ENCODE results near the gene BBS7. TPM values are rescaled to one million over a fixed set of nuclear protein-coding genes. Genes with fewer than 3 reads are reported as not detected.

The BBS7 gene
- polyA plus RNA-seq, 1 of the 3 experiments (the other 2 are of a cell fraction), result 24.3 TPM

DNA sequence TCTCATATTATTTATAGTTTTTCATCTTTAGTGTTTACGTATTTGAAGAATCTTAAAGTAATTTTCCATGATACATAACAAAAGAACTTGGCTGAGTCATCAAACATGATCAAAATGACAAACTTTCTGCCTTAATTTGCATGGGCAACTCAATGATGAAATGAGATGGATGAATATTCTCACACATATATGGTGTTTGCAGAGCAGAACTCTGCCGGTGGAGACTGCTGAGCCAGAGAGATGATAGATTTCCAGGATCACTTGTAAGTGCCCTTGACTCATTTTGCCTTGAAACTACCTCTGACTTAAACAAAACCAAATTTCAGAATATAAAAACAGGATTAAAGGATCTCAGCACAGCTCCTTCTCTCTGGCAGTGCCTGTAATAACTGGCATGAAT lies 43.4 kb upstream of the BBS7 start:
- TF ChIP-seq FOSL2 (IDR thresholded peaks at IDR 0.05; ENCODE audit: borderline replicate concordance, low read depth) (no peak), NFIC (IDR thresholded peaks at IDR 0.05; ENCODE audit: borderline replicate concordance) (no peak), JUND (IDR thresholded peaks at IDR 0.05) (no peak)
- no peak overlapping the region for H2AFZ ChIP-seq (ENCODE audit: low read depth)
- H3K36me3 ChIP-seq (replicated peaks in 1 of 2; ENCODE audit: control insufficient read depth in 1 of 2, insufficient read depth in 2 of 2, low read length in 1 of 2), result no peaks in the 10 kb centered on the region
- ChIA-PET CTCF (no interaction called here), POLR2A (no interaction called here)
- H3K27ac ChIP-seq (ENCODE audit: low read depth in 2 of 2, low read length in 1 of 2), result no peak overlapping the region
- H3F3A ChIP-seq (replicated peaks; ENCODE audit: insufficient read depth), result no peaks in the 10 kb centered on the region
- no peaks in the 10 kb centered on the region for H3K9me2 ChIP-seq
- H3K4me1 ChIP-seq (ENCODE audit: control insufficient read depth in 1 of 2, insufficient read depth in 2 of 2, low read depth in 1 of 2, low read length in 1 of 2), result no peaks in the 10 kb centered on the region
- H3K79me2 ChIP-seq (ENCODE audit: insufficient read depth), result no peaks in the 10 kb centered on the region
- H4K20me1 ChIP-seq (ENCODE audit: insufficient read depth), result no peaks in the 10 kb centered on the region
- WGBS (ENCODE audit: low lambda C conversion rate), result 45% methylated on average over 2 of the region's 2 CpGs
- no peaks in the 10 kb centered on the region for H3K9me3 ChIP-seq
- no peak overlapping the region for H3K9ac ChIP-seq
- no peak for DNase-seq
- H3K4me2 ChIP-seq, result no peak overlapping the region
- H3K4me3 ChIP-seq (ENCODE audit: low read depth in 2 of 2, low read length in 1 of 2), result no peak overlapping the region
- no peaks in the 10 kb centered on the region; the same call in 1 of the 2 replicates for H3K27me3 ChIP-seq (ENCODE audit: insufficient read depth)

- Histone ChIP-seq H3K79me2 (ENCODE audit: insufficient read depth) (no peaks in the 10 kb centered on the region), H3K9ac (no peak overlapping the region), H2AFZ (ENCODE audit: low read depth) (no peak overlapping the region), H3K9me3 (no peaks in the 10 kb centered on the region), H3K27ac (ENCODE audit: low read depth in 2 of 2, low read length in 1 of 2) (no peak overlapping the region), H3K4me2 (no peak overlapping the region), H3K27me3 (ENCODE audit: insufficient read depth) (peaks cover 11% of the 10 kb centered on the region; the same call in 1 of the 2 replicates), H4K20me1 (ENCODE audit: insufficient read depth) (no peaks in the 10 kb centered on the region), H3K4me3 (ENCODE audit: low read depth in 2 of 2, low read length in 1 of 2) (no peak overlapping the region), H3F3A (replicated peaks; ENCODE audit: insufficient read depth) (no peaks in the 10 kb centered on the region), H3K36me3 (replicated peaks in 1 of 2; ENCODE audit: control insufficient read depth in 1 of 2, insufficient read depth in 2 of 2, low read length in 1 of 2) (no peaks in the 10 kb centered on the region), H3K9me2 (no peaks in the 10 kb centered on the region), H3K4me1 (ENCODE audit: control insufficient read depth in 1 of 2, insufficient read depth in 2 of 2, low read depth in 1 of 2, low read length in 1 of 2) (no peaks in the 10 kb centered on the region)
- DNase-seq, result no peak
- 20% methylated on average over 1 of the region's 1 CpG for WGBS (ENCODE audit: low lambda C conversion rate)
- ChIA-PET CTCF (no interaction called here), POLR2A (no interaction called here)
- TF ChIP-seq TCF12 (IDR thresholded peaks at IDR 0.05) (no peak), RFX5 (IDR thresholded peaks at IDR 0.05; ENCODE audit: low read length) (no peak), REST (IDR thresholded peaks at IDR 0.05; ENCODE audit: low read depth, low read length) (no peak), EZH2phosphoT487 (IDR thresholded peaks at IDR 0.05; ENCODE audit: borderline replicate concordance, low read depth) (no peak)
- TF ChIP-seq, protein P1, sequence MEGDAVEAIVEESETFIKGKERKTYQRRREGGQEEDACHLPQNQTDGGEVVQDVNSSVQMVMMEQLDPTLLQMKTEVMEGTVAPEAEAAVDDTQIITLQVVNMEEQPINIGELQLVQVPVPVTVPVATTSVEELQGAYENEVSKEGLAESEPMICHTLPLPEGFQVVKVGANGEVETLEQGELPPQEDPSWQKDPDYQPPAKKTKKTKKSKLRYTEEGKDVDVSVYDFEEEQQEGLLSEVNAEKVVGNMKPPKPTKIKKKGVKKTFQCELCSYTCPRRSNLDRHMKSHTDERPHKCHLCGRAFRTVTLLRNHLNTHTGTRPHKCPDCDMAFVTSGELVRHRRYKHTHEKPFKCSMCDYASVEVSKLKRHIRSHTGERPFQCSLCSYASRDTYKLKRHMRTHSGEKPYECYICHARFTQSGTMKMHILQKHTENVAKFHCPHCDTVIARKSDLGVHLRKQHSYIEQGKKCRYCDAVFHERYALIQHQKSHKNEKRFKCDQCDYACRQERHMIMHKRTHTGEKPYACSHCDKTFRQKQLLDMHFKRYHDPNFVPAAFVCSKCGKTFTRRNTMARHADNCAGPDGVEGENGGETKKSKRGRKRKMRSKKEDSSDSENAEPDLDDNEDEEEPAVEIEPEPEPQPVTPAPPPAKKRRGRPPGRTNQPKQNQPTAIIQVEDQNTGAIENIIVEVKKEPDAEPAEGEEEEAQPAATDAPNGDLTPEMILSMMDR (IDR thresholded peaks at IDR 0.05), result no peak
- TF ChIP-seq, protein P2, sequence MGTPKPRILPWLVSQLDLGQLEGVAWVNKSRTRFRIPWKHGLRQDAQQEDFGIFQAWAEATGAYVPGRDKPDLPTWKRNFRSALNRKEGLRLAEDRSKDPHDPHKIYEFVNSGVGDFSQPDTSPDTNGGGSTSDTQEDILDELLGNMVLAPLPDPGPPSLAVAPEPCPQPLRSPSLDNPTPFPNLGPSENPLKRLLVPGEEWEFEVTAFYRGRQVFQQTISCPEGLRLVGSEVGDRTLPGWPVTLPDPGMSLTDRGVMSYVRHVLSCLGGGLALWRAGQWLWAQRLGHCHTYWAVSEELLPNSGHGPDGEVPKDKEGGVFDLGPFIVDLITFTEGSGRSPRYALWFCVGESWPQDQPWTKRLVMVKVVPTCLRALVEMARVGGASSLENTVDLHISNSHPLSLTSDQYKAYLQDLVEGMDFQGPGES (IDR thresholded peaks at IDR 0.05; ENCODE audit: low read depth, low read length), result no peak
These were observed 38.1 kb upstream of the BBS7 start for GRCh38 chr4:121908346-121908745.

All from SK-N-SH (cell line).